Activated CD4-positive, alpha-beta memory T cell treated with anti-CD3 and anti-CD28 coated beads for 36 hours (primary cell): ENCODE data around the gene TUBA4B. TPM values are rescaled to one million over a fixed set of nuclear protein-coding genes. Genes with fewer than 3 reads are reported as not detected.

Source experiments
- CTCF ChIA-PET: fragments of 350-600 bp; sonication (Branson Sonifier 250); formaldehyde crosslinking; loops from one replicate; lab custom pipeline; 2021; ENCODE audit warnings: antibody characterized with exemption, inconsistent platforms; lab: Charles Lee
- POLR2A ChIA-PET: fragments of 350-600 bp; sonication (Branson Sonifier 250); formaldehyde crosslinking; loops from one replicate; lab custom pipeline; 2021; ENCODE audit warnings: antibody characterized with exemption; lab: Charles Lee
- DNase-seq: peaks from one replicate; pipeline ENCODE4 v3.0.0-alpha.2; 2020
- H3K27ac Mint-ChIP-seq: one replicate; pipeline ENCODE4 v1.8.0; 2021; ENCODE audit warnings: mixed read lengths
- H3K27me3 Mint-ChIP-seq: one replicate; pipeline ENCODE4 v1.8.0; 2021; ENCODE audit warnings: mixed read lengths
- H3K36me3 Mint-ChIP-seq: one replicate; pipeline ENCODE4 v1.8.0; 2021; ENCODE audit warnings: mixed read lengths
- H3K4me1 Mint-ChIP-seq: one replicate; pipeline ENCODE4 v1.8.0; 2021; ENCODE audit warnings: low read depth, mixed read lengths
- H3K4me3 Mint-ChIP-seq: one replicate; pipeline ENCODE4 v1.8.0; 2021; ENCODE audit warnings: mild to moderate bottlenecking, mixed read lengths
- H3K9me3 Mint-ChIP-seq: one replicate; pipeline ENCODE4 v1.8.0; 2021; ENCODE audit warnings: mixed read lengths
- intact Hi-C: fragments of 100-400 bp; cut with micrococcal nuclease; formaldehyde crosslinking; loops from one replicate; pipeline ENCODE4 v1.15.1; 2023
- total RNA-seq, 2 experiments: library from RNA; stranded (reverse); gene quantifications; one replicate each; pipeline ENCODE4 v1.2.3, GENCODE V29; 2021

Gene TUBA4B
- total RNA-seq, 2 experiments from 2014 or later: not detected

DNA sequence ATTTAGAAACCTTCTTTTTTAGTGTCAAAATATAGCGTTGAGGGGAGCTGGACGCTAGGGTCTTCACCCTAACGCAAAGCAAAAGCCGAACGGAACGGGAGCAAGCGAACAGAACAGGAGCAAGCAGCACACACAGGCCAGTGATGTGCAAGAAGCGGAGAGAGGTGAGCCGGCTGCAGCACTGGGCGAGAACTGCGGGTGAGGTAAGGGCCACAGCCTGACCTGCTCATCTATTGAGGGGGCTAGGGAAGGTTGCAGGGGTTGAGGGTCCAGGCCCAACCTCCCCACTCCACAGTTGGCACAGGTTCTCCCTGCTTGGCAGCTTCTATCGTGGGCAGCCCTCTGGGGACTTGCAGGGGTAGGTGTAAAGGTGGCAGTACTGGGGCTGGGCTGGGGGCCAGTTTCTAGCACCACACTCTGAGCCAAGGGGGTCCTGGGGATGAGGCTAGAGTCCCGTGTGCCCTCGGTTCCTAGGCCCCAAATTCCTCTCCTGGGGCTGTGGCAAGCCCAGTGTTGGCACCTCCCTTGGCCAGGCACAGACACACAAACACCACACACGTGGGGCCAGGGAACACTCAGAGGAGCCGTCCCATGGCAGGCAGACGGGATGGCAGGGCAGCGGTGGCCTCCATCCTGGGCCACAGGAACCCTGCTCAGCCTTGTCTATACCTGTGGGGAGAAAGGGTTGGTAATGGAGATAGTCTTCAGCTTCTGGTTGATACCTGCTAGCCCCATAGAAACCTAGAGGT lies 33.1 kb upstream of the TUBA4B start:
- ChIA-PET POLR2A (interaction anchor here (0.8 to 3.5 kb wide), 7 partner anchors 9 to 75 kb away, joined by 3 to 33 read pairs (median 13); partner anchors contain the start of genes ANKZF1, ATG9A, TUBA4A and TUBA4B), CTCF (interaction anchor here (1.2 to 3.0 kb wide), 4 partner anchors 10 to 79 kb away, joined by 5 to 16 read pairs (median 8); partner anchors contain the start of genes ANKZF1 and ATG9A)
- Mint-ChIP-seq H3K9me3 (no peaks in the 10 kb centered on the region), H3K27ac (no peak overlapping the region), H3K27me3 (no peaks in the 10 kb centered on the region), H3K4me1 (peaks cover 19% of the 10 kb centered on the region), H3K4me3 (no peak overlapping the region), H3K36me3 (peaks cover 44% of the 10 kb centered on the region)
- intact Hi-C loops: loop anchor here (1.0 kb wide), 1 partner anchor 9 kb away; the partner anchor contains the start of genes ANKZF1 and ATG9A
- no peak for DNase-seq

DNA sequence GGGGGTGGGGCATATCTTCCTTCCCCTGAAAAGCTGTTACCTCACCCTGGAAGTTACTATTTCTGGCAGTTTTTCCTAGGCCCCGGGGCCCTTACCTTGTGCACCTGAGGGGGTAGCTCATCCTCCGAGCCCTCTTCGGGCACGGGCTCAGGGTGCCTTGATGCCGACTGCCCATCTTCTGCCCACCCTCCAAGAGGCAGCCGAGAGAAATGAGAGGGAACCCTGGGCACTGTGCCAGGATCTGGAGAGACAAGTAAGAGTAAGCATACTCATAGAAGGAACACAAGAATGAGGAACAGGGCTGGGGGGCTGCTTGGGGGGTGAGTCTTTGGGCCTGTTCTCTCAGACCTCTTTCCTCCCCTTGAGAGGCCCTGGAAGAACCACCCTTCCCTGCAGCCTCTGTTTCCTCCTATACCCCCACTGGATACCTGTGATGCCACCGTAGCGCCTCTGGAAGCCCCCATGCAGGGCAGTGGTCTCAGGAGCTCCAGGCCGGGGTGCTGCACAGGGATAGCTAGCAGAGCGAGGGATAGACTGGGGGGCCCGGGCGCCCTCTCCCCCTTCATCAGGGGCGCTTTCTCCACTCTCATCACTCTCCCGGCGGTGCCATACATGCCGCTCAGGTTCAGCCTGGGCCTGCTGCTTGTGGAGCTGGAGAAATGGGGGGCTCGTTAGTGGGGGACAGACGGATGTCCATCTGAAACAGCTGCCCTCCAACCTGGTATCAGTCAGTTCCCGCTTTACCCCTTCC lies 32.2 kb upstream of the TUBA4B start:
- Mint-ChIP-seq H3K27me3 (no peaks in the 10 kb centered on the region), H3K4me1 (peaks cover 19% of the 10 kb centered on the region), H3K36me3 (peaks cover 51% of the 10 kb centered on the region), H3K27ac (no peak overlapping the region), H3K4me3 (no peak overlapping the region), H3K9me3 (no peaks in the 10 kb centered on the region)
- POLR2A ChIA-PET: interaction anchor here (1.0 to 3.5 kb wide), 3 partner anchors 9 to 74 kb away, joined by 3 to 15 read pairs (median 4); partner anchors contain the start of genes ANKZF1, ATG9A, TUBA4A and TUBA4B
- DNase-seq: no peak
- intact Hi-C loops: no loop called here
- CTCF ChIA-PET: interaction anchor here (1.1 to 3.0 kb wide), 3 partner anchors 9 to 78 kb away, joined by 3 to 11 read pairs (median 3); partner anchors contain the start of genes ANKZF1 and ATG9A

DNA sequence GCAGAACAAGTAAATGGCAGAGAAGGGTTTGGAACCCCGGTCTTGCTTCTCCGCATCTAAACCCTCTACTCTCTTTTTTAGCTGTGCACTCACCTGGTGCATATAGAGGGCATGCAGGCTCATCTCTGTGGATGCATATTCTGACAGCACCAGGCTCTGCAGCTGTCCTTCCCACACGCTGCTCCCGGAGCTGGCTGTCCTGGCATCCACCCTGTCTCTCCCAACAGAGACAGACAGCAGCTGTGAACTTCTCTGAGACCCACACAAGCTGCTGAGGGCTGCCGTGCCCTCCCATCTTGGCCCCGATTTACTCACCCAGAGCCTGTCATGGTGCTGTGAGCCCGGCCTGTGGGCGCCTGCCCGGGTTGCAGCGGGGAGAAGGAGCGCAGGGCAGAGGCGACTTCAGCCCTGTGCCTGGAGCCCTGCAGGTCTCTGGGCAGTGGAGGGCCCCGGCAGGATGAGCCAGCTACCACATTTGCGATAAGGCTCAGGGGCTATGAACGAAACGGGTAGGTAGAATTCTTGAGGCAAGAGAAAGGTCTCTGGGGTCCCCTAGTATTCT lies 31.0 kb upstream of the TUBA4B start:
- peaks cover 17% of the 10 kb centered on the region for H3K4me1 Mint-ChIP-seq
- H3K4me3 Mint-ChIP-seq: no peak overlapping the region
- no peaks in the 10 kb centered on the region for H3K27me3 Mint-ChIP-seq
- intact Hi-C loops: no loop called here
- H3K27ac Mint-ChIP-seq: no peak overlapping the region
- ChIA-PET POLR2A (interaction anchor here (1.0 kb wide), 1 partner anchor 73 kb away, joined by 3 read pairs; no protein-coding TSS in a partner anchor), CTCF (interaction anchor here (1.1 kb wide), 1 partner anchor 49 kb away, joined by 3 read pairs; no protein-coding TSS in a partner anchor)
- no peaks in the 10 kb centered on the region for H3K9me3 Mint-ChIP-seq
- peaks cover 51% of the 10 kb centered on the region for H3K36me3 Mint-ChIP-seq
- DNase-seq: no peak

DNA sequence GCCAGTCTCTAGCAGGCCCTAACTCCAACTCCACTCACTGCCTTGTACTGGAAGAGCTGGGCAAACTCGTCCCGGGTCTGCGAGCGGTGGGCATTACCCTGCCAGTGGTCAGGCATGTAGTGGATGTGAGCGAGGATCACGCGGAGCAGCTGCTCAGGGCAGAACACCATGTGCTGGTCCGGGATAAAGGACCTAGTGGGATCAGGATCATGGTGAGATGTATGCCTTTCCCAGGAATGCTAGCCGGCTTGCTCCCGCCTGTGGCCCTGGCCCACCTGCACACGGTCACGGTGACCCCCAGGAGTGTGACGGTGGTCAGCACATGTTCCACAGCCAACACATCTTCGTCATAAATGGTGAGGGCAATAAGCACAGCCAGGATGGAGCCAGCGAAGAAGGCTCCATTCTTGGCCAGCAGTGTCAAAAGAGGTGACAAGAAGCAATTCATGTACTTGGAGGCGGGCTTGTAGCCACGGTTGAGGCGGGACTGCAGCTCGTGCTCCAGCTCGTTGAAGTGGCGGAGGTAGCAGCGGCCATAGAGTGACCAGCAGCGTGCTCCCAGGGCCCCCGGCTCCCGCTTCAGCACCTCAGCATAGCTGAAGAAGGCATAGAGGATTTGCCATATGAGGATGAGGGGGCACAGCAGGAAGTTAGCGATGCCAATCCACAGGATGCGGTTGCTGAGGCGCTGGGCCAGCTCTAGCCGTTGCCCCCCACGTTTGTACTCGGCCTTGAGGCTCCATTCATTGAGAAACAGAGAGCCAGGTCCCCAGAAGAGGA lies 29.0 kb upstream of the TUBA4B start:
- POLR2A ChIA-PET: no interaction called here
- Mint-ChIP-seq H3K9me3 (no peaks in the 10 kb centered on the region), H3K4me3 (no peak overlapping the region), H3K36me3 (peaks cover 49% of the 10 kb centered on the region), H3K27ac (no peak overlapping the region), H3K27me3 (no peaks in the 10 kb centered on the region), H3K4me1 (peaks cover 22% of the 10 kb centered on the region)
- intact Hi-C loops: no loop called here
- CTCF ChIA-PET: interaction anchor here (1.2 kb wide), 1 partner anchor 53 kb away, joined by 3 read pairs; no protein-coding TSS in a partner anchor
- DNase-seq: no peak

DNA sequence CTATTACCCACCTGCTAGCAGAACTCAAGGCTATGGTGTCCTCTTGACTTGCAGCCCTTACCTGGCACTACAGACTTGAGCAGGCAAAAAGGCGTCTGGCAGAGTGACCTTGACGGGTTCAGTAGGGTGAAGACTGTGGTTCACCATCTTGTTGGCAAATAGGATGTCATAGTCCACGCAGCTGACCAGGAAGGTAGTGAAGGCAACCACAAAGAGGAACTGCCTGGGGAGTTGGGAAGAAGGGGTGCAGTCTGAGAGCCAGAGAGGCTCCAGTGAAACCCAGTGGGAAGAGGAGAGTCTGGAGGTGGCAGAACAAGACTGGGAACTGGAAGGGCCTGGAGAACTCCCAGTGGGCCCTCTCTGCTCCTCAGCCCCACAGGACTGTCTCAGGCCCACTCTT lies 27.7 kb upstream of the TUBA4B start:
- POLR2A ChIA-PET: no interaction called here
- intact Hi-C loops: no loop called here
- Mint-ChIP-seq H3K9me3 (no peaks in the 10 kb centered on the region), H3K4me3 (no peak overlapping the region), H3K4me1 (peaks cover 18% of the 10 kb centered on the region), H3K36me3 (peaks cover 50% of the 10 kb centered on the region), H3K27me3 (no peaks in the 10 kb centered on the region), H3K27ac (no peak overlapping the region)
- no peak for DNase-seq
- CTCF ChIA-PET: interaction anchor here (1.2 to 5.5 kb wide), 2 partner anchors 54 to 70 kb away, joined by 3 to 38 read pairs; no protein-coding TSS in a partner anchor

DNA sequence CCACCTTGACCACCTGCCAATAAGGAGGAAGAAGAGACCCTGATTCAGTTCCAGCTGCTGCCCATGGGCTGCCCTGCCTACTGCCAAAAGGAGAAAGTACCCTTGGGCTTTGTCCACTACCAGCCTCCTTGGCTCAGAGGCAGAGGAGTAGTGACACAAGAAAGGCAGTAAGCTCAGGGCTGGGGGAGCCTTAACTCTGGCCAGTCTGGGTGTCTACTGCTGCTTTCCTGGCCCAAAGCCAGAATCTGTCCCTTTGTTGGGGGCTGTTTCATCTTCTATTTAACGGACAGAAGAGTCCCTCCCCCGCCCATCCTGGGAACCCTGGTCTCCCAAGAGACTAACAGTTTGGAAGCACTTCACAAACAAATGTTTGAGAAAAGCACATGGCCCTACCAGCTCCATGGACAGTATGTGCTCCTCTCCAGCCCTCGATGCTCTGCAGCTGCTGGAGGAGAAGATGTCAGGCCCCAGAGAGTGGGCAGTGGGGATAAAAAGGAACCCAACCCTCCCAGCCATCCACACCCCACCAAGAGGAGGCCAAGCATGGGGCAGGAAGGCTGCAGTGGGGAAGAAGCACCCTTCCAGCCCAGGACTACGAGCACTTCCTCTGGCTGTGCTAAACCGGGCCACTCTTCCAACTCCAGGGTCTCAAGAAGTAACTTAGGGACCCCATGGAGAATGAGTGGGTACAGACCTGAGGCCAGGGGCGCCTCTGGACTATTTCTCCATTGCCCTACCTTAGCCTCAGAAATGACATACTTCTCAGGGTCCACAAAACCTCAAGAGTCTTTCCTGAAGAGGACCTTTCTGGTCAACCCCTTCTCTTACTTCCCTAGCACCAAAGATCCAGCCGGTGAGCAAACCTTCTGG lies 24.8 kb upstream of the TUBA4B start:
- CTCF ChIA-PET: interaction anchor here (0.7 to 5.5 kb wide), 8 partner anchors 8 to 172 kb away, joined by 3 to 38 read pairs (median 7); partner anchors contain the start of genes ABCB6, DNAJB2, GLB1L and STK16
- H3K4me3 Mint-ChIP-seq: peak overlapping the region; percentile 95
- intact Hi-C loops: no loop called here
- H3K27me3 Mint-ChIP-seq: no peaks in the 10 kb centered on the region
- peaks cover 55% of the 10 kb centered on the region for H3K36me3 Mint-ChIP-seq
- no peak for DNase-seq
- POLR2A ChIA-PET: interaction anchor here (0.9 to 3.3 kb wide), 12 partner anchors 10 to 332 kb away, joined by 4 to 75 read pairs (median 14); partner anchors contain the start of genes ABCB6, CNPPD1, DNAJB2 and GLB1L
- H3K27ac Mint-ChIP-seq: peak overlapping the region; percentile 49
- H3K9me3 Mint-ChIP-seq: no peaks in the 10 kb centered on the region
- peaks cover 42% of the 10 kb centered on the region for H3K4me1 Mint-ChIP-seq

DNA sequence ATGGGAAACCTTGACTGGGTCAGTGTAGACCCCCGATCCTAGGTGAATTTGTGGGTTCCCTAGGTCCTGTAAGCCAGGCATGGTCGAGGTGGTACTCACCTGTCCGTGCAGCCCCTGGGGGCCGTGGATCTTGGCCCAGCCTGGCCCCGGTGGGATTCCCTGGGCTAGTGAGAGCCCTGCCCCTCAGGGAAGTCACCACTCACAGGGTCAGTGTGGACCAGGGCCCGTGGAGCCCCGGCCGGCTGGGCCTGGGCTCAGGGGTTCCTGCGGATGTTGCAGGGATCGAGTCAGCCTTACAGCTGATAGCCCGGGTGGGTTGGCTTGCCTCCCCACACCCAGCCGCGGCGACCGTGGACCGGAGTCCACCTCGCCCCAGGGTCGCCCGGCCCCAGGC lies 24.1 kb upstream of the TUBA4B start:
- H3K36me3 Mint-ChIP-seq: peaks cover 55% of the 10 kb centered on the region
- no peaks in the 10 kb centered on the region for H3K27me3 Mint-ChIP-seq
- intact Hi-C loops: loop anchor here (1.0 kb wide), 8 partner anchors 10 to 159 kb away; partner anchors contain the start of genes DNAJB2, GLB1L, STK16 and ZFAND2B
- peaks cover 48% of the 10 kb centered on the region for H3K4me1 Mint-ChIP-seq
- no peaks in the 10 kb centered on the region for H3K9me3 Mint-ChIP-seq
- peak overlapping the region; percentile 95 for H3K4me3 Mint-ChIP-seq
- POLR2A ChIA-PET: interaction anchor here (0.9 to 3.3 kb wide), 14 partner anchors 10 to 332 kb away, joined by 4 to 75 read pairs (median 13); partner anchors contain the start of genes ABCB6, CNPPD1, DNAJB2 and GLB1L
- CTCF ChIA-PET: interaction anchor here (1.0 to 5.5 kb wide), 14 partner anchors 9 to 199 kb away, joined by 3 to 38 read pairs (median 6); partner anchors contain the start of genes ABCB6, DNAJB2, GLB1L and STK16
- DNase-seq: no peak
- H3K27ac Mint-ChIP-seq: peak overlapping the region; percentile 49

DNA sequence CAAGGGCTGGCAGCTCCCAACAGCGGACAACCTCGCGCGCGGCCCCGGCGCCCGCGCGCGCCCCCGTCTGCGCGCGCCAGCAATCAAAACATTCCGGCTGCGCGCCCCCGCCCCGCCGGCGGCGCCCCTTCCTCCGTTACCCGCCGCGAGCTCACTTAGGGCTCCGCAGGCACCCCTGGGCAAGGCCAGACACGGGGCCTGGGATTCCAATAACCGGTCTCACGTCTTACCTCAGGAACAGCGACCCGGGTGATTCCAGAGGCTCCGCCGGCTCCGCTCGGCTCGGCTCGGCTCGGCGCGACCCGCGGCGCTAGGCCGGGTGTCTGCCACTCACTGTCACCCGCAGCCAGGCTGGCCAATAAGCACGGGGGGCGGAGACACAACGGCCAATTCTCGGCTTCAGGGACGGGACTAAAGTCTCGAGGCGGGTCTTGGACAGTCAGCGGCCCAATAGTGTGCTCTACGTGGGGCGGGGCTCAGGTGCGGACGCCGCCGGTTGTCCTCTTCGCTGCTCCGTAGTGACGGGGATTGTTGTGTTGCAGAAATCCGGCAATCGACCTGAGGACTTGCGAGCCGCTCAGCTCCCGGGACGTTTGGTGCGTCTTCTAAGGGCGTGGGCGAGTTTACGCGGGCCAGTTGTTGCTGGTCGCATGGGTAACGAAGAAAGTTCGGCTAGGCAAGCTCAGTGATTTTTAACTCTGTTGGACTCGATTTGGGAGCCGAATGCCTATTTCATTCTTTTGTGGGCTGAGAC lies 23.6 kb upstream of the TUBA4B start, which contains the start of the genes ANKZF1 and ATG9A:
TSS of gene ANKZF1 (plus strand) at position 502 of the 754 bp plus-strand sequence. CDS start 452 bp downstream, outside the sequence.
TSS of gene ATG9A (minus strand) at position 332 of the 754 bp plus-strand sequence. CDS start 1,612 bp downstream, outside the sequence.
- no peaks in the 10 kb centered on the region for H3K27me3 Mint-ChIP-seq
- peak within 1 kb of the TSS; percentile 95 for H3K4me3 Mint-ChIP-seq
- intact Hi-C loops: loop anchor here (1.0 kb wide), 8 partner anchors 10 to 159 kb away; partner anchors contain the start of genes DNAJB2, GLB1L, STK16 and ZFAND2B
- peak; percentile 99 for DNase-seq
- peaks cover 56% of the 10 kb centered on the region for H3K36me3 Mint-ChIP-seq
- CTCF ChIA-PET: interaction anchor here (0.7 to 5.5 kb wide), 16 partner anchors 10 to 200 kb away, joined by 3 to 38 read pairs (median 6); partner anchors contain the start of genes ABCB6, DNAJB2, GLB1L and STK16
- H3K27ac Mint-ChIP-seq: peak within 1 kb of the TSS; percentile 99
- POLR2A ChIA-PET: interaction anchor here (0.9 to 3.3 kb wide), 15 partner anchors 8 to 333 kb away, joined by 4 to 75 read pairs (median 13); partner anchors contain the start of genes ABCB6, CNPPD1, DNAJB2 and GLB1L
- no peaks in the 10 kb centered on the region for H3K9me3 Mint-ChIP-seq
- H3K4me1 Mint-ChIP-seq: peaks cover 50% of the 10 kb centered on the region

DNA sequence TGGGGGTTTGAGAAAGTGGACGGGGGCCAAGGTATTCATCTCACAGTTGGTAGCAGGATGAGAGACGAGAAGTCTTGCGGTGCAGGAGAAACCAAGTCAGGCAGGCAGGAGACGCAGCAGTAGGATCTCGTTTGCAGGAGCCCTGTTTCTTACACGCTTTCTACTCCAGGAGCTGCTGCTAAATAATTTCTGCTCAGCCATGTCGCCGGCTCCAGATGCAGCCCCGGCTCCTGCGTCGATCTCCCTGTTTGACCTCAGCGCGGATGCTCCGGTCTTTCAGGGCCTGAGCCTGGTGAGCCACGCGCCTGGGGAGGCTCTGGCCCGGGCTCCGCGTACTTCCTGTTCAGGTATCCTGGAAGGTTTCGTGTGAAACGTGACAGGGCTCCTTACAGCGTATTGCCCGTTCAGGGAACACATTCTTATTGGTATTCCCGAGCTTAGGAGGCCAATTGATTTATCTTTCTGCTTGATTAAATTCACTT lies 22.9 kb upstream of the TUBA4B start:
- Mint-ChIP-seq H3K27me3 (no peaks in the 10 kb centered on the region), H3K9me3 (no peaks in the 10 kb centered on the region), H3K27ac (peak overlapping the region; percentile 99), H3K4me1 (peaks cover 53% of the 10 kb centered on the region), H3K4me3 (peak overlapping the region; percentile 95), H3K36me3 (peaks cover 53% of the 10 kb centered on the region)
- intact Hi-C loops: no loop called here
- peak; percentile 70 for DNase-seq
- POLR2A ChIA-PET: interaction anchor here (0.9 to 3.3 kb wide), 16 partner anchors 9 to 334 kb away, joined by 3 to 75 read pairs (median 12); partner anchors contain the start of genes ABCB6, CNPPD1, DNAJB2 and GLB1L
- CTCF ChIA-PET: interaction anchor here (0.8 to 5.5 kb wide), 14 partner anchors 10 to 200 kb away, joined by 3 to 38 read pairs (median 6); partner anchors contain the start of genes ABCB6, DNAJB2, GLB1L and STK16
